ENCODE data around the gene CRK.

GRCh38 chr17:1464186-1464585 is 8.2 kb upstream of the CRK start:
- TF ChIP-seq POLR2A (IDR thresholded peaks at IDR 0.05) (no peak), CTCF (IDR thresholded peaks at IDR 0.05) (no peak)
